ENCODE data around the gene ZNF486.
"Not testable (repeated sequence)": the region's sequence is repeated elsewhere in the genome, so short reads cannot be mapped to it uniquely, and the experiment has no call there.

The ZNF486 gene

DNA sequence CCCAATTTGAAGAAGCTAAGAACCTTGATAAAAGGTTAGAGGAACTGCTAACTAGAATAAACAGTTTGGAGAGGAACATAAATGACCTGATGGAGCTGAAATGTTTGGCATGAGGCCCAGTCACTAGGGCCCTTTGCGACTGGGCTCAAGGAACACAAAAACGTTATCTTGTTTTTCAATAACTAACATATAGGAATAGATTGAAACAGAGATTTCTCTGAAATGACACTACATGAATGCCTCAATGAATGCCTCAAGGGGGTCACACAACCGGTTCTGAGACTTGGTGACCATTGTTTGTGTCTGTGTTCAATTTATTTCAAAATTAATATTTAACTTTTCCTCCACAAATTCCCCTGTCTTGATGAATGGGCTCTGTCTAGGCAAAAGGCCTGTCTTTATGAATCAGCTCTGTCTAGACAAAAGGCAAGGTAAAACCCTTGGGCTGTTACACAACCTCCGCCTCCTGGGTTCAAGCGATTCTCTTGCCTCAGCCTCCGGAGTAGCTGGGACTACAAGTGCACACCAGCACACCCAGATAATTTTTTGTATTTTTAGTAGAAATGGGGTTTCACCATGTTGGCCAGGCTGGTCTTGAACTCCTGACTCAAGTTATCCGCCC, 932 bp upstream of the ZNF486 start:
- Histone ChIP-seq H3K4me2 (ENCODE audit: low read length) (no peak overlapping the region), H3K36me3 (ENCODE audit: insufficient read depth, low read length) (peaks cover 8% of the 10 kb centered on the region), H3K4me1 (ENCODE audit: control insufficient read depth, insufficient read depth, low read length) (peaks cover 5% of the 10 kb centered on the region), H3K9ac (ENCODE audit: low read depth, low read length) (no peak overlapping the region), H3K9me3 (replicated peaks; ENCODE audit: low read length) (no peaks in the 10 kb centered on the region), H3K4me3 (ENCODE audit: low read length) (no peak overlapping the region), H3K27me3 (ENCODE audit: control insufficient read depth, insufficient read depth, low read length) (no peaks in the 10 kb centered on the region)

DNA sequence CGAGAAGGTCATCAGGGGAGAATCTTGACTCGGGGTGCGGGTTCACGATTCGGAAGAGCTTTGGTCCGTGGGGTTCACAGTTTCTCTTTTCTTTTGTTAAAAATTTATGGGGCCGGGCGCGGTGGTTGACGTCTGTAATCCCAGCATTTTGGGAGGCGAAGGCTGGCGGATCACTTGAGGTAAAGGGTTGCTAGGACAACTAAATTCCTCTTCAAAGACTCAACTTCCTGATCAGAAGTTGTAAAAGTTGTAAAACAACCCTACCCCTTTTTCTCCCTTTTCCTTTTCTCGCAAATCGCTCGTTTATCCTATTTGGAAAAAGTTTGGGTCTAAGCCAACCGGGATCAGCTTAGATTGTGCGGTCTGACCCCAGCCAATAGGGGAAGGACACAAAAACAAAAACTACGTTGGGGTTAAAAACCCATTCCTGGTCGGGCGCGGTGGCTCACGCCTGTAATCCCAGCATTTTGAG, 673 bp downstream of the ZNF486 start:
- H3K4me3 ChIP-seq (ENCODE audit: low read length), result peak overlapping the region; percentile 79
- H3K9me3 ChIP-seq (replicated peaks; ENCODE audit: low read length), result no peaks in the 10 kb centered on the region
- peaks cover 5% of the 10 kb centered on the region for H3K4me1 ChIP-seq (ENCODE audit: control insufficient read depth, insufficient read depth, low read length)

DNA sequence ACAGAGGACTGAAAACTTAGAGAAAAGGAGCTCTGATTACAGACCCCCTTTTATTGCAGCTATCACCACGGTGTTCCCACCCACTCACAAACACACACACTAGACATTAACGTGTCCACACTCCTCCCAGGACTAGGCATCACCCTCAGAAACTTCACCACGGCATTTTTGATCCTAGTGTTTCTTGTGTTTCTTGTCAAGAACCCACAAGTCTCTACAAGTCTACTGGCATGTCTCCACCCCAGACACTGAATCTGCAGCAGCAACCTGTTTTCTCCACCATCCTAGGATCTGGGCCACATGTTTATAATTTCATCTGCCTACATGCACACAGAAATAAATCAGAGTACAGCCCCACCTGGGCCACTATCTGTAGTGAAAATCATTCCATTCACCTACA, 4.3 kb downstream of the ZNF486 start:
- H3K4me1 ChIP-seq (ENCODE audit: control insufficient read depth, insufficient read depth, low read length), result peaks cover 5% of the 10 kb centered on the region
- no peaks in the 10 kb centered on the region for H3K9me3 ChIP-seq (replicated peaks; ENCODE audit: low read length)
- H3K4me2 ChIP-seq (ENCODE audit: low read length), result no peak overlapping the region
- no peaks in the 10 kb centered on the region for H3K27me3 ChIP-seq (ENCODE audit: control insufficient read depth, insufficient read depth, low read length)
- H3K4me3 ChIP-seq (ENCODE audit: low read length), result no peak overlapping the region
- no peak overlapping the region for H3K9ac ChIP-seq (ENCODE audit: low read depth, low read length)
- peaks cover 15% of the 10 kb centered on the region for H3K36me3 ChIP-seq (ENCODE audit: insufficient read depth, low read length)

More for the DNA sequence above, 673 bp downstream of the ZNF486 start:
- Histone ChIP-seq H3K4me2 (ENCODE audit: low read length) (peak overlapping the region; percentile 73), H3K36me3 (ENCODE audit: insufficient read depth, low read length) (peaks cover 15% of the 10 kb centered on the region), H3K9ac (ENCODE audit: low read depth, low read length) (peak overlapping the region; percentile 82), H3K27me3 (ENCODE audit: control insufficient read depth, insufficient read depth, low read length) (no peaks in the 10 kb centered on the region)

DNA sequence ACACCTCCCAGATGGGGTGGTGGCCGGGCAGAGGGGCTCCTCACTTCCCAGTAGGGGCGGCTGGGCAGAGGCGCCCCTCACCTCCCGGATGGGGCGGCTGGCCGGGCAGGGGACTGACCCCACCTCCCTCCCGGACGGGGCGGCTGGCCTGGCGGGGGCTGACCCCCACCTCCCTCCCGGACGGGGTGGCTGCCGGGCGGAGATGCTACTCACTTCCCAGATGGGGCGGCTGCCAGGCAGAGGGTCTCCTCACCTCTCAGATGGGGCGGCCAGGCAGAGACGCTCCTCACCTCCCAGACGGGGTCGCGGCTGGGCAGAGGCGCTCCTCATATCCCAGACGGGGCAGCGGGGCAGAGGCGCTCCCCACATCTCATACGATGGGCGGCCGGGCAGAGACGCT, 8.8 kb downstream of the ZNF486 start:
- not testable (repeated sequence) for H3K4me2 ChIP-seq (ENCODE audit: low read length); H3K36me3 ChIP-seq (ENCODE audit: insufficient read depth, low read length); H3K27me3 ChIP-seq (ENCODE audit: control insufficient read depth, insufficient read depth, low read length); H3K4me3 ChIP-seq (ENCODE audit: low read length); H3K9me3 ChIP-seq (replicated peaks; ENCODE audit: low read length); H3K9ac ChIP-seq (ENCODE audit: low read depth, low read length); H3K4me1 ChIP-seq (ENCODE audit: control insufficient read depth, insufficient read depth, low read length)

DNA sequence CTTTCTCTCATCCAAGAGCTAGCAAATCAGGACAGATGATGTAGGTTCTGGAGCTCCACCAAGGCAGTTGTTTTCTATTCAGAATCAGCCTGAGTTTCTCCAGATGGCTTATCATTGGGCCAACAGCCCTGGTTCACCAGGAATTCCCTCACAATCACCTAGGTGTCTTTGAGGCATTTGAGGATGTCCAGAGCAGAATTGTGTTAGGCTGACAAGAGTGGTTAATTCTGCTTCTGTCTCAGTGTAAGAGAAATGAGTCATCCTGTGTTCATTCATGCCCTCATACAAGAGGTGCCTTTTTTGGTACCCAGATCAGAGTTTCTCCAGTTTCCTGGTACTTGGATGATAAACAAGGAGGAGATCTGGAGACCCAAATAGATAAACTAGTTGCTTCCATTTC, 12.9 kb downstream of the ZNF486 start:
- H3K4me3 ChIP-seq (ENCODE audit: low read length); H3K27me3 ChIP-seq (ENCODE audit: control insufficient read depth, insufficient read depth, low read length); H3K4me1 ChIP-seq (ENCODE audit: control insufficient read depth, insufficient read depth, low read length); H3K36me3 ChIP-seq (ENCODE audit: insufficient read depth, low read length); H3K9ac ChIP-seq (ENCODE audit: low read depth, low read length); H3K4me2 ChIP-seq (ENCODE audit: low read length); H3K9me3 ChIP-seq (replicated peaks; ENCODE audit: low read length): not testable (repeated sequence)

DNA sequence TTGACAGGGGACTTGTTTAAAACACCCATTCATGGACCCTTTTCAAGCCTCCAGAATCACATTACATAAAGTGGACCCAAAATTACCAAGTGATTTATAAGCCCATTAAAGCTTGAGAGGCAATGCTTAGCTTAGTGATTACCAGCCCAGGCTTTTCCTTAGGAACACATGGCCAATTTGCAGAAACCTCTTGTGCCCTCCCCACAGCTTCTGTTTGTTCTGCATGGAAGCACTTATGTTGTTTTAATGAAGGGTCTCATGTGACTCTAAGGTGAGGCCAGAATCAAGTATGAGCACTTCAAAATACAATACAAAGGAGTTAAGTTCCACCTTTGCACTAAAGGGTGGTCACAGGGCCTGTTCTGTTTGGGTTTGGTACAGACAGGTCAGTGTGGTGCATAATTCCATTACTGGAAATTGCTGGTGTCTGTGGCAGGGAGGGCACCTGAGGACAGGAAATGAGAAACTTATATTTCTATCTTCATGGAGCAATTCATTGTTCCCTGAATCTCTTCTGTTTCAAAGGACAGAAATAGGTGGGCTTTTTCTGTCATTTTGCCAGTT, 15.3 kb downstream of the ZNF486 start:
- no peak overlapping the region for H3K4me2 ChIP-seq (ENCODE audit: low read length)
- no peaks in the 10 kb centered on the region for H3K4me1 ChIP-seq (ENCODE audit: control insufficient read depth, insufficient read depth, low read length)
- no peak overlapping the region for H3K4me3 ChIP-seq (ENCODE audit: low read length)
- peaks cover 4% of the 10 kb centered on the region for H3K36me3 ChIP-seq (ENCODE audit: insufficient read depth, low read length)
- H3K9ac ChIP-seq (ENCODE audit: low read depth, low read length), result no peak overlapping the region
- H3K27me3 ChIP-seq (ENCODE audit: control insufficient read depth, insufficient read depth, low read length), result no peaks in the 10 kb centered on the region
- no peaks in the 10 kb centered on the region for H3K9me3 ChIP-seq (replicated peaks; ENCODE audit: low read length)

DNA sequence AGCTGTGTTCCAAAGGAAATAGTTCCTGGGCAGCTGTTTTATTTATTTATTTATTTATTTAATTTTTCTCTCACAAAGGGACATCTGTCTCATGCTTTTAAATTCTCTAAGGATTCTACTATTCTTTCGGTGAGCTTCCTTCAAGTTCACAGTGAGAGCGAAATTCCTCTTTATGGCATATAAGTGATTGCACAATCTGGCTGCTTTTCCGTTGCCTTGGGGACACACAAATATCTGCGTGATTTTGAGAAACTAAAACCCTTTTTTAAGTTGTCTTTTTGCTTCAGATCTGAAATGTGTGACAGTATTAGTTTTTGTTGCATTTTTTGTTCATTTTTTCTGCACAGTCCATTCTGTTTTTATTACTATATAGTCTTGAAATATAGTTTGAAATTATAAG, 19.2 kb downstream of the ZNF486 start:
- H3K36me3 ChIP-seq (ENCODE audit: insufficient read depth, low read length), result peaks cover 34% of the 10 kb centered on the region
- no peaks in the 10 kb centered on the region for H3K9me3 ChIP-seq (replicated peaks; ENCODE audit: low read length)

DNA sequence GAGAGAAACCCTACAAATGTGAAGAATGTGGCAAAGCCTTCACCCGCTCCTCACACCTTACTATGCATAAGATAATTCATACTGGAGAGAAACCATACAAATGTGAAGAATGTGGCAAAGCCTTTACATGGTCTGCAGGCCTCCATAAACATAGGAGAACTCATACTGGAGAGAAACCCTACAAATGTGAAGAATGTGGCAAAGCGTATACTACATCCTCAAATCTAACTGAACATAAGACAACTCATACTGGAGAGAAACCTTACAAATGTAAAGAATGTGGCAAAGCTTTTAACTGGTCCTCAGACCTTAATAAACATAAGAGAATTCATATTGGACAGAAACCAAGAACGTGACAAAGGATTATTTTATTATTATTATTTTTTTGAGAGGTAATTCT, 30.7 kb downstream of the ZNF486 start:
- Histone ChIP-seq H3K4me2 (ENCODE audit: low read length) (no peak overlapping the region), H3K9me3 (replicated peaks; ENCODE audit: low read length) (peaks cover 18% of the 10 kb centered on the region), H3K27me3 (ENCODE audit: control insufficient read depth, insufficient read depth, low read length) (no peaks in the 10 kb centered on the region), H3K4me3 (ENCODE audit: low read length) (no peak overlapping the region), H3K36me3 (ENCODE audit: insufficient read depth, low read length) (peaks cover 13% of the 10 kb centered on the region), H3K4me1 (ENCODE audit: control insufficient read depth, insufficient read depth, low read length) (no peaks in the 10 kb centered on the region), H3K9ac (ENCODE audit: low read depth, low read length) (no peak overlapping the region)

More for the DNA sequence above, 19.2 kb downstream of the ZNF486 start:
- Histone ChIP-seq H3K27me3 (ENCODE audit: control insufficient read depth, insufficient read depth, low read length) (no peaks in the 10 kb centered on the region), H3K9ac (ENCODE audit: low read depth, low read length) (no peak overlapping the region), H3K4me3 (ENCODE audit: low read length) (no peak overlapping the region), H3K4me2 (ENCODE audit: low read length) (no peak overlapping the region), H3K4me1 (ENCODE audit: control insufficient read depth, insufficient read depth, low read length) (no peaks in the 10 kb centered on the region)

DNA sequence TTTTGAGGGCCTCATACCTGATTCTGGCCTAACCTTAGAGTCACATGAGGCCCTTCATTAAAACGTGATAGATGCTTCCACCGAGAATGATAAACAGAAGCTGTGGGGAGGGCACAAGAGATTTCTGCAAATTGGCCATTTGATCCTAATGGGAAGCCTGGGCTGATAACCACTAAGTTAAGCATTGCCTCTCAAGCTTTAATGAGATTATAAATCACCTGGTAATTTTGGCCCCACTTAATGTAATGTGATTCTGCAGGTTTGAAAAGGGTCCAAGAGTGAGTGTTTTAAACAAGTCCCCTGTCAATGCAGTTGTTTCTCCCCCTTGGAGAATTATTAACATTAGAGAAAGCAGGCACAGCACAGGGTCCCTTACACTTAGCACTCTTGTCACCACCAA, 42.0 kb downstream of the ZNF486 start:
- Histone ChIP-seq H3K9ac (ENCODE audit: low read depth, low read length) (no peak overlapping the region), H3K4me3 (ENCODE audit: low read length) (no peak overlapping the region), H3K4me1 (ENCODE audit: control insufficient read depth, insufficient read depth, low read length) (no peaks in the 10 kb centered on the region), H3K4me2 (ENCODE audit: low read length) (no peak overlapping the region), H3K27me3 (ENCODE audit: control insufficient read depth, insufficient read depth, low read length) (no peaks in the 10 kb centered on the region), H3K9me3 (replicated peaks; ENCODE audit: low read length) (no peaks in the 10 kb centered on the region), H3K36me3 (ENCODE audit: insufficient read depth, low read length) (no peaks in the 10 kb centered on the region)

DNA sequence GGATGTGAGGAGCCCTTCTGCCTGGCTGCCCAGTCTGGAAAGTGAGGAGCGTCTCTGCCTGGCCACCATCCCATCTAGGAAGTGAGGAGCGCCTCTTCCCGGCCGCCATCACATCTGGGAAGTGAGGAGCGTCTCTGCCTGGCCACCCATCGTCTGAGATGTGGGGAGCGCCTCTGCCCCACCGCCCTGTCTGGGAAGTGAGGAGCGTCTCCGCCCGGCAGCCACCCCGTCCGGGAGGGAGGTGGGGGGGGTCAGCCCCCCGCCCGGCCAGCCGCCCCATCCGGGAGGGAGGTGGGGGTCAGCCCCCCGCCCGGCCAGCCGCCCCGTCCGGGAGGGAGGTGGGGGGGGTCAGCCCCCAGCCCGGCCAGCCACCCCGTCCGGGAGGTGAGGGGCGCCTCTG, 47.4 kb downstream of the ZNF486 start:
- not testable (repeated sequence) for H3K9me3 ChIP-seq (replicated peaks; ENCODE audit: low read length); H3K4me1 ChIP-seq (ENCODE audit: control insufficient read depth, insufficient read depth, low read length); H3K36me3 ChIP-seq (ENCODE audit: insufficient read depth, low read length)

DNA sequence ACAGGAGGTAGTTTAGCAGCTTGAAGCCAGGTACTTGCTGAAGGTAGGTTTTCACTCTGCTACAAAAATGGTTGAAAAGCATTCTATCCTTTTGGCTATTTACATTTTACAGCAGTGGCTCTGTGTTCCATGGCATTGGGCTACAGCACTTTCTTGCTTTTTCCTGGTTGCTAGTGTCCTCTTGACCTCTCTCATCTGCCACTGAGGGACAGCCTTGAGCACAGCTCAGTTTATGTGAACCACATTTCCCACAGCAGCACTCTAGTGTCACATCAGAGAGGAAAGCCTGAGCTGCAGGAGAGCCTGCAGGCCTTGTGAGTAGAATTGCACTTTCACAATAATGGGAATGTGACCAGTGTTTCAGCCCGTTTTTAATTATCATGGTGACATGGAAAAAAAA, 54.6 kb downstream of the ZNF486 start:
- H3K4me1 ChIP-seq (ENCODE audit: control insufficient read depth, insufficient read depth, low read length); H3K4me2 ChIP-seq (ENCODE audit: low read length); H3K9me3 ChIP-seq (replicated peaks; ENCODE audit: low read length); H3K9ac ChIP-seq (ENCODE audit: low read depth, low read length); H3K36me3 ChIP-seq (ENCODE audit: insufficient read depth, low read length); H3K27me3 ChIP-seq (ENCODE audit: control insufficient read depth, insufficient read depth, low read length); H3K4me3 ChIP-seq (ENCODE audit: low read length): not testable (repeated sequence)

More for the DNA sequence above, 47.4 kb downstream of the ZNF486 start:
- H3K27me3 ChIP-seq (ENCODE audit: control insufficient read depth, insufficient read depth, low read length); H3K9ac ChIP-seq (ENCODE audit: low read depth, low read length); H3K4me3 ChIP-seq (ENCODE audit: low read length); H3K4me2 ChIP-seq (ENCODE audit: low read length): not testable (repeated sequence)

DNA sequence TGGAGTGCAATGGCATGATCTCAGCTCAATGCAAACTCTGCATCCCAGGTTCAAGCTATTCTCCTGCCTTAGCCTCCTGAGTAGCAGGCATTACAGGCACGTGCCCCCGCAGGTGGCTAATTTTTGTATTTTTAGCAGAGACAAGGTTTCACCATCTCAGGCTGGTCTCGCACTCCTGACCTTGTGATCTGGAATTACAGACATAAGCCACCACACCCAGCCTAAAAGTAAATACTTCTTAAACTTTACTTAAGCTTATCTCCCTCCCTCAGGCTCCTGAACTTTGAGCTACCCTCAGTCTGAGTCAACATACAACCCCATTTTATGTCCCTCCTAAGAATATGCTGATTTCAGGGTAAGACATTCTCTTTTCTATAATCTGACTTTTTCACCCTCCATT, 66.1 kb downstream of the ZNF486 start:
- Histone ChIP-seq H3K4me2 (ENCODE audit: low read length) (no peak overlapping the region), H3K9ac (ENCODE audit: low read depth, low read length) (no peak overlapping the region)

More for the DNA sequence above, 66.1 kb downstream of the ZNF486 start:
- Histone ChIP-seq H3K9me3 (replicated peaks; ENCODE audit: low read length) (no peaks in the 10 kb centered on the region), H3K36me3 (ENCODE audit: insufficient read depth, low read length) (no peaks in the 10 kb centered on the region), H3K27me3 (ENCODE audit: control insufficient read depth, insufficient read depth, low read length) (no peaks in the 10 kb centered on the region), H3K4me1 (ENCODE audit: control insufficient read depth, insufficient read depth, low read length) (no peaks in the 10 kb centered on the region), H3K4me3 (ENCODE audit: low read length) (no peak overlapping the region)
